ENCODE results near the gene OR2K2.

- TF ChIP-seq, protein P1, sequence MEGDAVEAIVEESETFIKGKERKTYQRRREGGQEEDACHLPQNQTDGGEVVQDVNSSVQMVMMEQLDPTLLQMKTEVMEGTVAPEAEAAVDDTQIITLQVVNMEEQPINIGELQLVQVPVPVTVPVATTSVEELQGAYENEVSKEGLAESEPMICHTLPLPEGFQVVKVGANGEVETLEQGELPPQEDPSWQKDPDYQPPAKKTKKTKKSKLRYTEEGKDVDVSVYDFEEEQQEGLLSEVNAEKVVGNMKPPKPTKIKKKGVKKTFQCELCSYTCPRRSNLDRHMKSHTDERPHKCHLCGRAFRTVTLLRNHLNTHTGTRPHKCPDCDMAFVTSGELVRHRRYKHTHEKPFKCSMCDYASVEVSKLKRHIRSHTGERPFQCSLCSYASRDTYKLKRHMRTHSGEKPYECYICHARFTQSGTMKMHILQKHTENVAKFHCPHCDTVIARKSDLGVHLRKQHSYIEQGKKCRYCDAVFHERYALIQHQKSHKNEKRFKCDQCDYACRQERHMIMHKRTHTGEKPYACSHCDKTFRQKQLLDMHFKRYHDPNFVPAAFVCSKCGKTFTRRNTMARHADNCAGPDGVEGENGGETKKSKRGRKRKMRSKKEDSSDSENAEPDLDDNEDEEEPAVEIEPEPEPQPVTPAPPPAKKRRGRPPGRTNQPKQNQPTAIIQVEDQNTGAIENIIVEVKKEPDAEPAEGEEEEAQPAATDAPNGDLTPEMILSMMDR (IDR thresholded peaks at IDR 0.05) = no peak
- no peak for TF ChIP-seq EZH2 (IDR thresholded peaks at IDR 0.05)
These were observed 45.0 kb upstream of the OR2K2 start for GRCh38 chr9:111375062-111375461.

Data from neural progenitor cell (in vitro differentiated cells).